GM12892 (cell line): ENCODE data around the gene TTLL6.
"Not testable (repeated sequence)": the region's sequence is repeated elsewhere in the genome, so short reads cannot be mapped to it uniquely, and the experiment has no call there.

Experiments
- POLR2AphosphoS5 ChIP-seq: IDR thresholded peaks from 2 replicates; pipeline ENCODE4 v1.6.1; 2011; ENCODE audit warnings: low read depth, low read length, control low read depth
- TAF1 ChIP-seq: IDR thresholded peaks from 2 replicates; pipeline ENCODE4 v1.6.1; 2011; ENCODE audit warnings: low read depth, mild to moderate bottlenecking, control low read depth, low read length, borderline replicate concordance

DNA sequence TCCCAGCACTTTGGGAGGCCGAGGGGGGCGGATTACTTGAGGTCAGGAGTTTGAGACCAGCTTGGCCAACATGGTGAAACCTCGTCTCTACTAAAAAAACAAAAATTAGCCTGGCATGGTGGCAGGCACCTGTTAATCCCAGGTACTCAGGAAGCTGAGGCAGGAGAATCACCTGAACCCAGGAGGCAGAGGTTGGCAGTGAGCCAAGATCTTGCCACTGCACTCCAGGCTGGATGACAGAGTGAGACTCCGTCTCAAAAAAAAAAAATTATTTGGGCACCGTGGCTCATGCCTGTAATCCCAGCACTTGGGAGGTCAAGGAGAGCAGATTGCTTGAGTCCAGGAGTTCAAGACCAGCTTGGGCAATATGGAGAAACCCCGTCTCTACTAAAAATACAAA is 3.9 kb upstream of the TTLL6 start:
- TF ChIP-seq TAF1, POLR2AphosphoS5: not testable (repeated sequence)
